Measurements from ENCODE around the gene TAGLN3. TPM values are rescaled to one million over a fixed set of nuclear protein-coding genes. Genes with fewer than 3 reads are reported as not detected.

TAGLN3 gene
- total and polyA plus RNA-seq, 2 donors (not counting 3 experiments of a cell fraction or from before 2014, with no cell fraction given): not detected

- no peak overlapping the region for H3K27ac ChIP-seq (ENCODE audit: insufficient read depth, low read depth, low read length)
- no peaks in the 10 kb centered on the region for H3K36me3 ChIP-seq (ENCODE audit: control insufficient read depth in 2 of 2, extremely low read depth in 1 of 2, insufficient read depth in 2 of 2, low read length in 2 of 2)
- DNase-seq (ENCODE audit: low read depth, low spot score): no peak
- H2AFZ ChIP-seq (ENCODE audit: low read depth, low read length): no peak overlapping the region
- no peaks in the 10 kb centered on the region for H3K27me3 ChIP-seq (ENCODE audit: control insufficient read depth in 2 of 2, insufficient read depth in 2 of 2, low read length in 2 of 2)
- no peaks in the 10 kb centered on the region for H3K9me1 ChIP-seq (replicated peaks; ENCODE audit: control insufficient read depth, extremely low read depth, insufficient read depth, low read length)
- H3K9ac ChIP-seq (replicated peaks; ENCODE audit: extremely low read depth, insufficient read depth, low read length): no peak overlapping the region
- no peak overlapping the region for H3K4me3 ChIP-seq (replicated peaks in 1 of 3; ENCODE audit: insufficient read depth in 1 of 3, low read depth in 1 of 3, low read length in 3 of 3)
- intact Hi-C loops (cut with micrococcal nuclease) (no loop called here), dilution Hi-C loops (cut with MboI; ENCODE audit: extremely low pct_ligation_motif_present, low sequenced_read_pairs) (no loop called here)
- peaks cover 10% of the 10 kb centered on the region for H3K4me1 ChIP-seq (ENCODE audit: control insufficient read depth, extremely low read depth, insufficient read depth, low read length)
- FAIRE-seq: no peak
- BruUV-seq (replicated peaks): no TSS peak
- H3K9me3 ChIP-seq (replicated peaks; ENCODE audit: control insufficient read depth, insufficient read depth, low read length): no peaks in the 10 kb centered on the region
- ChIA-PET POLR2A (no interaction called here), CTCF (interaction anchor here (0.7 to 7.2 kb wide), 6 partner anchors 10 to 41 kb away, joined by 3 to 61 read pairs (median 4); no protein-coding TSS in a partner anchor)
- TF ChIP-seq GATA2 (IDR thresholded peaks at IDR 0.05; ENCODE audit: insufficient read depth, insufficient read length, low read depth, low read length) (no peak), POLR2A (IDR thresholded peaks at IDR 0.05; ENCODE audit: low read depth, low read length) (no peak), MYC (IDR thresholded peaks at IDR 0.05; ENCODE audit: low read depth, low read length) (no peak), FOS (IDR thresholded peaks at IDR 0.05; ENCODE audit: borderline replicate concordance, insufficient read depth, low read length) (no peak), EZH2 (IDR thresholded peaks at IDR 0.05; ENCODE audit: borderline replicate concordance, low read depth, low read length, severe bottlenecking) (no peak), POLR2AphosphoS5 (IDR thresholded peaks at IDR 0.05; ENCODE audit: insufficient read depth, low read depth, low read length) (no peak), CTCF (IDR thresholded peaks at IDR 0.05; ENCODE audit: extremely low read depth in 1 of 2, insufficient read depth in 1 of 2, low read depth in 1 of 2, low read length in 2 of 2) (no peak), MAX (IDR thresholded peaks at IDR 0.05; ENCODE audit: insufficient read depth, insufficient read length) (no peak), JUN (IDR thresholded peaks at IDR 0.05; ENCODE audit: borderline replicate concordance, insufficient read depth, insufficient read length, low read depth) (no peak)
- no peaks in the 10 kb centered on the region for H4K20me1 ChIP-seq (replicated peaks; ENCODE audit: control insufficient read depth, extremely low read depth, insufficient read depth, low read length)
- no peak overlapping the region for H3K4me2 ChIP-seq (ENCODE audit: insufficient read depth, low read length)
- H3K79me2 ChIP-seq (ENCODE audit: control insufficient read depth, insufficient read depth, low read length): no peaks in the 10 kb centered on the region
Measured at GRCh38 chr3:112001526-112001925, 2.8 kb downstream of the TAGLN3 start.

Data from endothelial cell of umbilical vein (primary cell).